Type B pancreatic cell (in vitro differentiated cells): Measurements from ENCODE around the gene SYNPR. TPM values are rescaled to one million over a fixed set of nuclear protein-coding genes. Genes with fewer than 3 reads are reported as not detected.

Experiments
- DNase-seq: peaks from one replicate; pipeline ENCODE4 v3.0.0; 2021; ENCODE audit warnings: mixed read lengths; ENCODE audit not compliant: unreplicated experiment; ENCODE audit errors: extremely low spot score
- H3K27ac Mint-ChIP-seq: 2 replicates; pipeline ENCODE4 v1.8.0; 2021; ENCODE audit warnings: mild to moderate bottlenecking, mixed read lengths
- H3K27me3 Mint-ChIP-seq: 2 replicates; pipeline ENCODE4 v1.8.0; 2021; ENCODE audit warnings: mixed read lengths
- H3K36me3 Mint-ChIP-seq: 2 replicates; pipeline ENCODE4 v1.8.0; 2021; ENCODE audit warnings: mixed read lengths
- H3K4me1 Mint-ChIP-seq: one replicate; pipeline ENCODE4 v1.8.0; 2021; ENCODE audit warnings: mixed read lengths; ENCODE audit not compliant: unreplicated experiment
- H3K4me3 Mint-ChIP-seq: 2 replicates; pipeline ENCODE4 v1.8.0; 2021; ENCODE audit warnings: mild to moderate bottlenecking, mixed read lengths
- H3K9me3 Mint-ChIP-seq: 2 replicates; pipeline ENCODE4 v1.8.0; 2021; ENCODE audit warnings: mixed read lengths
- CTCF ChIP-seq: fragments of 200-600 bp; sonication (generic); conservative IDR thresholded peaks from 2 replicates; pipeline ENCODE4 v1.5.0; 2021; ENCODE audit warnings: antibody characterized with exemption, mild to moderate bottlenecking
- total RNA-seq: library from RNA; stranded (reverse); gene quantifications from 2 replicates; pipeline ENCODE4 v1.2.1, GENCODE V29; 2021; ENCODE audit warnings: low replicate concordance

SYNPR gene
- total RNA-seq, 1 donor from 2014 or later, result 2.3 TPM

- no peak overlapping the region for H3K27ac Mint-ChIP-seq
- no peaks in the 10 kb centered on the region for H3K9me3 Mint-ChIP-seq
These were observed 122.2 kb downstream of the SYNPR start for GRCh38 chr3:63400246-63400860.

GRCh38 chr3:63405882-63406281, 127.8 kb downstream of the SYNPR start:
- Mint-ChIP-seq H3K4me1 (no peaks in the 10 kb centered on the region), H3K36me3 (no peaks in the 10 kb centered on the region), H3K4me3 (no peak overlapping the region), H3K27me3 (peaks cover 5% of the 10 kb centered on the region), H3K9me3 (no peaks in the 10 kb centered on the region), H3K27ac (no peak overlapping the region)
- no peak for TF ChIP-seq CTCF
- no peak for DNase-seq

More at GRCh38 chr3:63400246-63400860, 122.2 kb downstream of the SYNPR start:
- H3K36me3 Mint-ChIP-seq, result no peaks in the 10 kb centered on the region
- H3K4me3 Mint-ChIP-seq, result no peak overlapping the region
- no peak for DNase-seq
- no peak for TF ChIP-seq CTCF
- no peaks in the 10 kb centered on the region for H3K27me3 Mint-ChIP-seq
- H3K4me1 Mint-ChIP-seq, result no peaks in the 10 kb centered on the region

GRCh38 chr3:63413523-63413922, 135.4 kb downstream of the SYNPR start:
- H3K4me3 Mint-ChIP-seq, result no peak overlapping the region

GRCh38 chr3:63414607-63415006, 136.5 kb downstream of the SYNPR start:
- Mint-ChIP-seq H3K36me3 (no peaks in the 10 kb centered on the region), H3K4me1 (no peaks in the 10 kb centered on the region), H3K9me3 (no peaks in the 10 kb centered on the region), H3K27me3 (no peaks in the 10 kb centered on the region), H3K27ac (no peak overlapping the region), H3K4me3 (no peak overlapping the region)
- no peak for DNase-seq
- no peak for TF ChIP-seq CTCF

More at GRCh38 chr3:63413523-63413922, 135.4 kb downstream of the SYNPR start:
- Mint-ChIP-seq H3K36me3 (no peaks in the 10 kb centered on the region), H3K27ac (no peak overlapping the region), H3K9me3 (no peaks in the 10 kb centered on the region), H3K4me1 (no peaks in the 10 kb centered on the region), H3K27me3 (peaks cover 5% of the 10 kb centered on the region)
- no peak for TF ChIP-seq CTCF
- no peak for DNase-seq

GRCh38 chr3:63429905-63430304, 151.8 kb downstream of the SYNPR start:
- no peak overlapping the region for H3K27ac Mint-ChIP-seq
- no peaks in the 10 kb centered on the region for H3K36me3 Mint-ChIP-seq
- no peak overlapping the region for H3K4me3 Mint-ChIP-seq
- DNase-seq, result no peak
- no peaks in the 10 kb centered on the region for H3K27me3 Mint-ChIP-seq
- no peaks in the 10 kb centered on the region for H3K9me3 Mint-ChIP-seq
- no peak for TF ChIP-seq CTCF
- no peaks in the 10 kb centered on the region for H3K4me1 Mint-ChIP-seq

- no peak overlapping the region for H3K4me3 Mint-ChIP-seq
- no peak for TF ChIP-seq CTCF
- H3K27me3 Mint-ChIP-seq, result no peaks in the 10 kb centered on the region
- no peaks in the 10 kb centered on the region for H3K9me3 Mint-ChIP-seq
- no peaks in the 10 kb centered on the region for H3K36me3 Mint-ChIP-seq
- no peak for DNase-seq
- no peak overlapping the region for H3K27ac Mint-ChIP-seq
- no peaks in the 10 kb centered on the region for H3K4me1 Mint-ChIP-seq
These were observed 152.8 kb downstream of the SYNPR start for GRCh38 chr3:63430875-63431274.
